GM12878 (cell line): ENCODE data around the gene ANAPC2. TPM values are rescaled to one million over a fixed set of nuclear protein-coding genes. Genes with fewer than 3 reads are reported as not detected.

Source experiments
- CREM ChIP-seq: IDR thresholded peaks from 2 replicates; pipeline ENCODE4 v1.6.1; 2014; ENCODE audit warnings: antibody characterized with exemption, low read depth
- HDAC2 ChIP-seq: fragments of 200-600 bp; sonication (generic); IDR thresholded peaks from 2 replicates; pipeline ENCODE4 v1.6.1; 2017
- IKZF1 ChIP-seq: fragments of 450-650 bp; conservative IDR thresholded peaks from 2 replicates; pipeline ENCODE4 v1.6.1; 2017; ENCODE audit warnings: antibody characterized with exemption, mild to moderate bottlenecking
- MEF2A ChIP-seq: IDR thresholded peaks from 2 replicates; pipeline ENCODE4 v1.6.1; 2011; ENCODE audit warnings: low read depth, mild to moderate bottlenecking, low read length, moderate library complexity; ENCODE audit not compliant: insufficient read depth
- SMAD1 ChIP-seq: fragments of 450-650 bp; IDR thresholded peaks from 2 replicates; pipeline ENCODE4 v1.6.1; 2018; ENCODE audit warnings: mild to moderate bottlenecking, low read depth; ENCODE audit not compliant: partially characterized antibody
- SMARCA5 ChIP-seq: fragments of 450-650 bp; IDR thresholded peaks from 2 replicates; pipeline ENCODE4 v1.6.1; 2017; ENCODE audit warnings: mild to moderate bottlenecking
- SPI1 ChIP-seq: IDR thresholded peaks from 2 replicates; pipeline ENCODE4 v1.6.1; 2011; ENCODE audit warnings: low read depth, mild to moderate bottlenecking, low read length, moderate library complexity, borderline replicate concordance; ENCODE audit not compliant: insufficient read depth
- ZBTB11 ChIP-seq: fragments of 450-650 bp; formaldehyde crosslinking; IDR thresholded peaks from 2 replicates; pipeline ENCODE4 v1.5.0; 2022; ENCODE audit warnings: mild to moderate bottlenecking, missing genetic modification characterization
- polyA plus RNA-seq, 11 experiments: library from polyadenylated mRNA; depleted of rRNA in 4 of 11; unstranded in 6 of 11; stranded (reverse) in 5 of 11; fragments of >200 nt; fragmentation: Nextera tagmentation in 4 of 11; fragmentation: Illumina TruSeq in 1 of 11; extraction: Ambion mirVana in 4 of 11; extraction: Trizol in 1 of 11; gene quantifications; 1 replicate in 1 of 11; 2 replicates in 10 of 11; pipeline versions ENCODE4 v1.2.1 to v1.2.3, GENCODE V29; 2011 to 2016; ENCODE audit warnings: inconsistent platforms in 2 of 11, missing spikeins in 2 of 11, low read depth in 1 of 11
- total RNA-seq, 4 experiments: library from RNA; depleted of rRNA in 3 of 4; stranded (reverse); fragments of >200 nt in 3 of 4; fragmentation: Illumina TruSeq in 1 of 4; extraction: Trizol in 1 of 4; gene quantifications; 2 replicates each; pipeline versions ENCODE4 v1.2.1 to v1.2.3, GENCODE V29; 2013 to 2021
- TF ChIP-seq, protein P1 (sequence below): IDR thresholded peaks from 2 replicates; pipeline ENCODE4 v1.6.1; 2012; ENCODE audit warnings: improper control_type of control experiment, low read depth, low read length; ENCODE audit not compliant: insufficient replicate concordance
- TF ChIP-seq, protein P2 (sequence below): IDR thresholded peaks from 2 replicates; pipeline ENCODE4 v1.6.1; 2011; ENCODE audit warnings: borderline replicate concordance, low read depth, mild to moderate bottlenecking, moderate library complexity, low read length; ENCODE audit not compliant: insufficient read depth, poor library complexity, severe bottlenecking

The ANAPC2 gene
- total and polyA plus RNA-seq, 10 of the 15 experiments (the other 5 are each of a cell fraction or from before 2014, with no cell fraction given) = 0.03 to 65.2 (median 20.5) TPM

DNA sequence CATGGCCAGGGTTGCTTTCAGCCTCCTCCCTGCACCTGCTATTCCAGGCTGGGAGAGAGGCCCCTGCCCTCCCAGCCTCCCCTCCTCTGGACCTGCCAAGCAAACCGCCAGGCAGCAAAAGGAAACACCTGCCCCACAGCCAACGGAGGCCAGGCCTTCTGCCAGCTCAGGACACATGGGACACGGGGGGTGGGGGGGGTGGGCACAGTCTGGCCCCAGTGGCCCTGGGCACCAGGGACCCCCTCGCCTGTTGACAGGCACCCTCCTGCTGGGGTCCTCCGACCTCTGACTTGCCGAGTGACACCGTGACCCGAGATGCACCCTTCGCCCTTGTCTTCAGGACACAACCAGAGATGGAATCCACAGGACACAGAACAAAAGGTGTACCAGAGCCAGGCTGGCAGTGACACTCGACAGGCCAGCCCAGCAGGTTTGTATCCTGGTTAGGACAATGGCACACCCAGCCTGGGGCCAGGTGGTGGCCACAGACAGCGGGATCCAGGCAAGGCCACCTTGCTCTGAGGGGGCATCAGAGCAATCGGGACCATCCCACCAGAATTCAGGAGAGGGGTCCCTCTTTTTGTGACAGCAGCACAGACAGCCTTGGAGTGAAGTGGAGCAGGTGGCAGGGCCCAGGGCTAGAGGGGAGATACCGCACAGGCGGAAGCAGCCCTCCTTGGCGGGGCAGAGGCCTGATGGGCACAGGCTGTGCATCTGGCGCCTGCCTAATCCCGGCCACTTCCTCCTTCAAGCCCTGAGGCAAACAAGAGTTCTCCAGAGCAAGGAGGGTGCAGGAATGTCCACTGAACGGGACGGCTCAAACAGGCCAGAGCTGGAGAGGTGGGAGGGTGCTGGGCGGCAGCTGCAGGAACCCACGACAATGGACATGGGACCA is 15.2 kb downstream of the ANAPC2 start (continued):
- TF ChIP-seq ZBTB11 (CRISPR knock-in tag) (no peak), SPI1 (no peak), IKZF1 (no peak), SMAD1 (no peak), HDAC2 (no peak), MEF2A (no peak), SMARCA5 (no peak), CREM (no peak)
- TF ChIP-seq, protein P1, sequence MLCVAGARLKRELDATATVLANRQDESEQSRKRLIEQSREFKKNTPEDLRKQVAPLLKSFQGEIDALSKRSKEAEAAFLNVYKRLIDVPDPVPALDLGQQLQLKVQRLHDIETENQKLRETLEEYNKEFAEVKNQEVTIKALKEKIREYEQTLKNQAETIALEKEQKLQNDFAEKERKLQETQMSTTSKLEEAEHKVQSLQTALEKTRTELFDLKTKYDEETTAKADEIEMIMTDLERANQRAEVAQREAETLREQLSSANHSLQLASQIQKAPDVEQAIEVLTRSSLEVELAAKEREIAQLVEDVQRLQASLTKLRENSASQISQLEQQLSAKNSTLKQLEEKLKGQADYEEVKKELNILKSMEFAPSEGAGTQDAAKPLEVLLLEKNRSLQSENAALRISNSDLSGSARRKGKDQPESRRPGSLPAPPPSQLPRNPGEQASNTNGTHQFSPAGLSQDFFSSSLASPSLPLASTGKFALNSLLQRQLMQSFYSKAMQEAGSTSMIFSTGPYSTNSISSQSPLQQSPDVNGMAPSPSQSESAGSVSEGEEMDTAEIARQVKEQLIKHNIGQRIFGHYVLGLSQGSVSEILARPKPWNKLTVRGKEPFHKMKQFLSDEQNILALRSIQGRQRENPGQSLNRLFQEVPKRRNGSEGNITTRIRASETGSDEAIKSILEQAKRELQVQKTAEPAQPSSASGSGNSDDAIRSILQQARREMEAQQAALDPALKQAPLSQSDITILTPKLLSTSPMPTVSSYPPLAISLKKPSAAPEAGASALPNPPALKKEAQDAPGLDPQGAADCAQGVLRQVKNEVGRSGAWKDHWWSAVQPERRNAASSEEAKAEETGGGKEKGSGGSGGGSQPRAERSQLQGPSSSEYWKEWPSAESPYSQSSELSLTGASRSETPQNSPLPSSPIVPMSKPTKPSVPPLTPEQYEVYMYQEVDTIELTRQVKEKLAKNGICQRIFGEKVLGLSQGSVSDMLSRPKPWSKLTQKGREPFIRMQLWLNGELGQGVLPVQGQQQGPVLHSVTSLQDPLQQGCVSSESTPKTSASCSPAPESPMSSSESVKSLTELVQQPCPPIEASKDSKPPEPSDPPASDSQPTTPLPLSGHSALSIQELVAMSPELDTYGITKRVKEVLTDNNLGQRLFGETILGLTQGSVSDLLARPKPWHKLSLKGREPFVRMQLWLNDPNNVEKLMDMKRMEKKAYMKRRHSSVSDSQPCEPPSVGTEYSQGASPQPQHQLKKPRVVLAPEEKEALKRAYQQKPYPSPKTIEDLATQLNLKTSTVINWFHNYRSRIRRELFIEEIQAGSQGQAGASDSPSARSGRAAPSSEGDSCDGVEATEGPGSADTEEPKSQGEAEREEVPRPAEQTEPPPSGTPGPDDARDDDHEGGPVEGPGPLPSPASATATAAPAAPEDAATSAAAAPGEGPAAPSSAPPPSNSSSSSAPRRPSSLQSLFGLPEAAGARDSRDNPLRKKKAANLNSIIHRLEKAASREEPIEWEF = no peak
- TF ChIP-seq, protein P2, sequence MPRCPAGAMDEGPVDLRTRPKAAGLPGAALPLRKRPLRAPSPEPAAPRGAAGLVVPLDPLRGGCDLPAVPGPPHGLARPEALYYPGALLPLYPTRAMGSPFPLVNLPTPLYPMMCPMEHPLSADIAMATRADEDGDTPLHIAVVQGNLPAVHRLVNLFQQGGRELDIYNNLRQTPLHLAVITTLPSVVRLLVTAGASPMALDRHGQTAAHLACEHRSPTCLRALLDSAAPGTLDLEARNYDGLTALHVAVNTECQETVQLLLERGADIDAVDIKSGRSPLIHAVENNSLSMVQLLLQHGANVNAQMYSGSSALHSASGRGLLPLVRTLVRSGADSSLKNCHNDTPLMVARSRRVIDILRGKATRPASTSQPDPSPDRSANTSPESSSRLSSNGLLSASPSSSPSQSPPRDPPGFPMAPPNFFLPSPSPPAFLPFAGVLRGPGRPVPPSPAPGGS = no peak
